Astrocyte of the hippocampus (primary cell): ENCODE results near the gene CSN3.
"Not testable (repeated sequence)": the region's sequence is repeated elsewhere in the genome, so short reads cannot be mapped to it uniquely, and the experiment has no call there.

ENCODE experiments used
- DNase-seq: peaks from one replicate; pipeline ENCODE4 v3.0.0; 2011; ENCODE audit warnings: low read depth, low spot score

Gene CSN3, protein sequence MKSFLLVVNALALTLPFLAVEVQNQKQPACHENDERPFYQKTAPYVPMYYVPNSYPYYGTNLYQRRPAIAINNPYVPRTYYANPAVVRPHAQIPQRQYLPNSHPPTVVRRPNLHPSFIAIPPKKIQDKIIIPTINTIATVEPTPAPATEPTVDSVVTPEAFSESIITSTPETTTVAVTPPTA

GRCh38 chr4:70242297-70242696, at the start of gene CSN3:
CSN3 (plus strand) TSS chr4:70242597; CDS start chr4:70244820, 2,223 bp downstream.
- not testable (repeated sequence) for DNase-seq

DNA sequence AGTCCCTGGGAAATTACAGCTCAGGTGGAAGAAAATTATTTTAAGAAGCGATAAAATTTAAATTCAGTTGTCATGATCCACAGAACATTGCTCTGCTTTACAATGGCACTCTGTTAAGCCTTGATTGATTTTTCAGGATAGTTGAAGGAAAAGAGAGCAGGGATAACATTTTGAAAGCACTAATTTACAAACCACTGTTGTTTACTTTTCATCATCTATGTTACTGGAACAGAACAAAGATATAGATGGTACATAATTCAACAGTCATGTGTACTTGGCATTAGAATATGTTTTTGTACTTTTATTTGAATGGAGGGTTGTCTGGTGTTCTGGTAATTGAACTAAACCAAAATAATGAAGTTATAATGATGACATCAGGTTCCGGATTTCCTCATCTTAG, 49.5 kb upstream of the CSN3 start:
- DNase-seq = no peak

- no peak for DNase-seq
Observed at GRCh38 chr4:70195425-70195824, 47.0 kb upstream of the CSN3 start, which contains the start of gene ODAM. ODAM (plus strand) TSS chr4:70195725; CDS start chr4:70196544, 819 bp downstream.

DNA sequence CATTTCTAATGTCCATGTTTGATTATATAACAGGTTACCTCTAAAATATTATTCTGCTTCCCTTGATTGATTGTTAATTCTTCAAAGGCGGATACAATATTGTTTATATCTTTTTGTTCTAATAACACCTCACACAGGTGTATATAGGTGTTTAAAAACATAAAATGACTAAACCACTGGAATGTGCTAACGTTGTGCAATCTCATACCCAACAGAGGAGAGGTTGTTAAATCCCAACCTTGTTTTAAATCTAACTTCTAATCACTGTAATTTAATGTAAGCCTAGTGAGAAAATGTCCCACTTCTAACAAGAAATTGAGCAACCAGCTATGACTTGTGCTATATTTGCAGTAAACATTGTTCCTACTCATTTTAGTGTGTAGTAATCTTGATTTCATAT, 45.5 kb upstream of the CSN3 start:
- no peak for DNase-seq

DNA sequence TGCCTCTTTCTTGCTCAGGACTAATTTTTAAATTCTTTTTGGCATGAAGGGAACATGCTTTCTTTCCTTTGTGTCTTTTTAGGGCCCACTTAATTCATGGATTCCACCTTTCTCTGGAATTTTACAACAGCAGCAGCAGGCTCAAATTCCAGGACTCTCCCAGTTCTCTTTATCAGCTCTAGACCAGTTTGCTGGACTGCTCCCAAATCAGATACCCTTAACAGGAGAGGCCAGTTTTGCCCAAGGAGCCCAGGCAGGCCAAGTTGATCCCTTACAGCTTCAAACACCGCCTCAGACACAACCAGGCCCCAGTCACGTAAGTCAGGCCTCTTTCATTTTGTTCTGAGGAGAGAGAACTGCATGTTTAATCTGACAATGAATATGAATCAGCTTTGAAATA, 44.6 kb upstream of the CSN3 start:
- peak; percentile 14 for DNase-seq

- no peak for DNase-seq
Observed at GRCh38 chr4:70203601-70204000, 38.8 kb upstream of the CSN3 start.

DNA sequence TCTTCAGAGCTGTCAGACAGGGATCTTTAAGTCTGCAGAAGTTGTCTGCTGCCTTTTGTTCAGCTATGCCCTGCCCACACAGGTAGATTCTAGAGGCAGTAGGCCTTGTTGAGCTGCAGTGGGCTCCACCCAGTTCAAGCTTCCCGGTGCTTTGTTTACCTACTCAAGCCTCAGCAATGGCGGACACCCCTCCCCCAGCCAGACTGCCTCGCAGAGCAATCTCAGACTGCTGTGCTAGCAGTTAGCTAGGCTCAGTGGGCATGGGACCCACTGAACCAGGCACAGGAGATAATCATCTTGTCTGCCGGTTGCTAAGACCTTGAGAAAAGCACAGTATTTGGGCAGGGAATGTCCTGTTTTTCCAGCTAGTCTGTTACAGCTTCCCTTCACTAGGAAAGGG, 29.6 kb upstream of the CSN3 start:
- DNase-seq = peak; percentile 0

DNA sequence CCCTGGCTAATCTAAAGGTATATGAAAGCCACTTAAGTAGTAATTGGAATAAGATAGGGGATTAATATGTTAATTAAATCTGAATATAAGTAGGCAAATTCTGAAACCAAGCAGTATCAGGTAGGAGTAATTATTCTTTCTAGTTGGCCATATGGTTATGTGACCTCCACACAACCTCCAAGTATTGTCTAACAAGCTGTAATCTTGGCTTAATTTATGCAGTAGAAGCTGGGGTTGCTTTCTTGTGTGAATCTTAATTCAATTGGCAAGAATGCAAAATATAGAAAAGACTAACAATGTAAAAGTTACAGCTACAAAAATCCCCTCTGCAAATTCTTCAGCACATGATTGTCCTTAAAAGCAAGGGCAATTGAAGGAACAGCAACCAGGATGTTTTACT, 26.3 kb upstream of the CSN3 start:
- not testable (repeated sequence) for DNase-seq

GRCh38 chr4:70216550-70216949, 25.8 kb upstream of the CSN3 start:
- not testable (repeated sequence) for DNase-seq

GRCh38 chr4:70221389-70221788, 21.0 kb upstream of the CSN3 start:
- not testable (repeated sequence) for DNase-seq

DNA sequence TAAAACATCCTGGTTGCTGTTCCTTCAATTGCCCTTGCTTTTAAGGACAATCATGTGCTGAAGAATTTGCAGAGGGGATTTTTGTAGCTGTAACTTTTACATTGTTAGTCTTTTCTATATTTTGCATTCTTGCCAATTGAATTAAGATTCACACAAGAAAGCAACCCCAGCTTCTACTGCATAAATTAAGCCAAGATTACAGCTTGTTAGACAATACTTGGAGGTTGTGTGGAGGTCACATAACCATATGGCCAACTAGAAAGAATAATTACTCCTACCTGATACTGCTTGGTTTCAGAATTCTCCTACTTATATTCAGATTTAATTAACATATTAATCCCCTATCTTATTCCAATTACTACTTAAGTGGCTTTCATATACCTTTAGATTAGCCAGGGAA, 20.6 kb upstream of the CSN3 start:
- not testable (repeated sequence) for DNase-seq

DNA sequence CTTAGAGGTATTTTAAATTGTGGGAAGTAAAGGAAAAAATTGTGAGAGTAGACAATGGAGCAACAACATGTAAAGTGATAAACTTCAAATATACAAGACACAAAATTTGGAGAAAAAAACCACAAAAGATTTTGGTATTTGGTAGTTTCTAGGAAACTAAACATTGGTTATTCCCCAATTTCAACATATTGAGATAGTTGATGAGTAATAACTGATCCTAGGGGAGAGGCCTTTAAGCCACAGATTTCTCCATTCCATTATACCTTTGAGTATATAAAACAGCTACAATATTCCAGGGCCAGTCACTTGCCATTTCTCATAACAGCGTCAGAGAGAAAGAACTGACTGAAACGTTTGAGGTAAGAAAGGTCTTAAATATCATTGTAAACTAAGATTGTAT, 16.6 kb upstream of the CSN3 start, which contains the start of gene FDCSP:
Gene FDCSP (plus strand): TSS at position 301 of the 400 bp plus-strand sequence. CDS start 5,071 bp downstream, outside the sequence.
- no peak for DNase-seq

DNA sequence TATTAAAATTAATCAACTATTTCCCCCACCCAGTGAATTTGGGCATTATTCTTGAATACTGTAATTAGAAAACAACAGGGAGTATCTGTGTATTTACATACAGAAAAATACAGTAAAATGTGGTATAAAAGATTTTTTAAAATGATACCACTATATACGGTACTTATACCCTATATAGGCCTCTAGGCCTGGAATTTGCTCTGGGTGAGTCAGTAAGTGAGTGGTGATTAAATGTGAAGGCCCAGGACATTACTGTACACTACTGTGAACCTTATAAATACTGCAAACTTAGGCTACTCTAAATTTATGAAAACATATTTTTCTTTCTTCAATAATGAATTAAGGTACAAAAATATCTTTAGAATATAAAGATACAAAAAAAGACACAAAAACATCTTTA, 6.3 kb upstream of the CSN3 start:
- no peak for DNase-seq

DNA sequence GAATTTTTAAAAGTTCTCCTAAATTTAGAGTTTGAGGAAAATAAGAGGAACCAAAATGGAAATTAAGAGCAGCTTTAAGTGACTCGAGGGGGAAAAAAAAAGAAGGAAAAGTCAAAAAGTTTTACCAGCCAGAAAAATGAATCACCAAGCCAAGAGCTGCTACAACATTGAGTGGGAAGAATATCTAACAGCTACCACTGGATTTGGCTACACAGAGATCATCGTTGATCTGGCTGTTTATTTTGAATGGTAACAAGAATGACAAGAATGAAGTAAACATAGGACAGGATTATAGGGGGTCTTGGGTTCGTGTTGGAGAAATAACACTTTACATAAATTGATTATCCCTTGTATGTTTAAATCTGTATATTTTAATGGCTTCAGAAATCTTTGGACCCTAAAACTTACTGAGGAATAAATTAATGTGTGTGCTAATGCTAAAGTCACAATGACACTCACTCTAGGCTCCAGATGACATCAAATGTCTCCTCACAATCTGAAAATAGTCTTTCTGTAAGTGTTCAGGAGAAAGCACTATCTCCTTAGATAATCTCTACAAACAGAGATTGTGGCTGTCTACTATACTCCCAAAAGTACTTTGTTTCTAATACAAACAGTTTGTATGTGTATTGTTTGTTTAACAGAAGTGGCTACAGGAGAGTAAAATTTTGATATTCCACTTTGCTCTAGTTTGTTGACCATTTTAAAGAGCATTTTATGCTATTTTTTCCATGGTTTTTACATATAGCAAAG, 3.1 kb upstream of the CSN3 start:
- DNase-seq = no peak

DNA sequence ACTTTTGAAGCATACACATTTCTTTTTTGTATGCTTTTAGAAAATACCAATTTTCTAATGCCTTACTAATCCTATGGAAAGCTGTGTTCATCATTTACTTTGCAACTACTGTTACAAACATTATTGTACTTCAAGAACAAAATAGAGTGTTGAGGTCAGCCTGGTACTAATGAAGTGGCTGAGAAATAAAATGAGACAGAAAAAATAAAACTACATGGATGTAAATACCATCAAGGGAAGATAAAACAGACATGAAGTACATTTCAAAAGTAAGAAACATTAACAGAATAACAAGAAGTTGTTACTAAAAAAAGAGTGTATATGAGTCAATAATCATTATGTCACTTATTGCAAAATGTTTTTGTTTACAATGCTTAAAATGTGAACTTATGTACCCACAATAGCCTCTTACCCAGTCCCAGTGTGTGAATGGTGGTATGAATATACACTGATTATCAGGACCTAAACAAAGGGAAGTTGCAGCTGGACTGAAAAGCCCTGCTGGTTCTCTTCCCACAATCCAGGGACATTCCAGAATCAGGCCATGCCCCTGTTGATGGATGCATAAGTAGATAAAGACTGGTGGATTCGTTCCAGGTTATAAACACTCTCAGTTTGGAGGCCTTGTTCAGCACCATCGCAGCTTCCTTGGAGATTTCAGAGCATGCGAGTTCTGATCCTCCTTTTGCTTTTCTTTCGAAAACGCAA, 2.4 kb upstream of the CSN3 start:
- DNase-seq = peak; percentile 34

DNA sequence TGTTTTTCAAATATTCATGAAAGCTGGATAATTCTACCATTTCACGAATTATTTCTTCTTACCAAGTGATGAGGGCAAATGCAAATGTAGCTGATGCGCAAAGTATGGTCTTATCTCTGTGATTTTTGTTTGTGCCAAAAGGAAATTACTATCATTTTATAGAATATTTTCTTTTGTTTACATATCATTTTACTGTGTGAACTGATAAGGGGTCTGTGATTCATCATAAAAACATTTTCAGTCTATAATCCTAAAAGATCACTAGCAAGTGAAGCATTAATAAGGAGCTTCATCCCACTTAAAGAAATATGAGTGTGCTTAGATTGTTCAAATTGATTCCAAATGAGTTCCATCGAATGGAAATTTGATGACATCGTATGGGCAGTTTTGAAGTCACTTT, 694 bp downstream of the CSN3 start:
- DNase-seq = no peak

DNA sequence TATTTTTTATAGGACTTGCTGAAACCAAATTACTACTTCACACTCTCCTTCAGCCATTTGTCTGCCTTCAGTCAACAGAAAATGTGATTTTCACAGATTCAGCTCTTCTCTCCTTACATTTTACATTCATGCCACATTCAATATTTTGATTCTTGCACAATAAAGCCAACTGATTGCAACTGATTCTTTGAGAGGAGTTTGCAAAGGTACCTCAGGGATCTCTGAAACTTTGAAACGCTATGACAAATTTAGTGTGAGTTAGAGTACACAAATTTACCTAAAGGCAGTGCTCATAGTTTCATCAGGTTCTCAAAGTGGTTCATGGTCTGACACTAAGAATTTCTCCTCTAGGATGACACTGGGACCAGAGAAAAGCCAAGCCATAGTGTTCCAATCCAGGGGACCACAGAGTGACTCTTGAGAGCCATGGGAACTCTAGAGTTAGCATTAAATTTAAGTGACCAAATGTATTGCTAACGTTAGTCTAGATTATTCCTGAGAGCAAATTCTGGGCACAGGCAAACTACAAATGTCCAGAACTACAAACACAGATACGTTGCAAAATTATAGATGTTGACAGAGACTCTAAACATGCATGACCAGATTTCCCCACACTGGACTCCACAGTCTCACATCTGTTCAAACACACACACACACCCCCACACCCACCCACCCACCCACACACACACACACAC, 9.0 kb downstream of the CSN3 start:
- DNase-seq = no peak

GRCh38 chr4:70251945-70252277, 9.5 kb downstream of the CSN3 start:
- no peak for DNase-seq

DNA sequence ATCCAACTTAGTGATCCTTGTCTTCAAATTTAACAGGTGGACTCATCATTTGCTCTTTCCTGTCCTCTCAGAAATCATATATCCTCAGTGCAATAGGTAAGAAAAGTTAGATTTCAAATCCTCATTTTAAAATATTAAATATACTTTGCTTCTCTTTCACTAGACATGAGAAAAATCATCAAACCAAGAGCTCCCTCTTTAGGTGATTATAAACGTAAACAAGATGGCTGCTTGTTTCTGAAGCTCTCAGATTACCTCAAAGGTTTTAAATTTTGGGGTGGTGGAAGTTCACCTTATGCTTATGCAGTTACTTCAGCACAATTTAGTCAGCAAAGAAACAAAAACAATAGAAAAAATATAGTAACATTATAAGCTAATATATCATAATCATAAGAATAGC, 27.3 kb downstream of the CSN3 start:
- DNase-seq = no peak

DNA sequence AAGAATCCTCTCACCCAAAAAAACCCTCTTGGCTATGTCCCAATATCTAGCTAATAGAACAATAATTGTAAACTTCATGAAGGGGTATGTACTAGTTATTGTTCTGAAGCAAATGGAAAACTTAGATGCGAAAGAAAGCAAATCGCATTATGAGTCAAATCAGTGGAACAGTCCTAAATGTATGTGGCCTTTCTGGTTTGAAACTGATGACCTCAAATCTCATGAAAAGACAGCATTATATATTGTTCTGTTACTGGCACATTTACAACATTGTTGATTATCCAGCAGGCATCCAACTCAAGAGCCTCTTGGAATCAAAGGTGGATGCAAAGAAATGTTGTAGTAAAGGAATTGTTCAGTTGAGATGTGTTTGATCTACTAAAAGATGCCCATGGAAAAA, 34.7 kb downstream of the CSN3 start:
- no peak for DNase-seq

GRCh38 chr4:70280567-70280966, 38.2 kb downstream of the CSN3 start:
- no peak for DNase-seq

DNA sequence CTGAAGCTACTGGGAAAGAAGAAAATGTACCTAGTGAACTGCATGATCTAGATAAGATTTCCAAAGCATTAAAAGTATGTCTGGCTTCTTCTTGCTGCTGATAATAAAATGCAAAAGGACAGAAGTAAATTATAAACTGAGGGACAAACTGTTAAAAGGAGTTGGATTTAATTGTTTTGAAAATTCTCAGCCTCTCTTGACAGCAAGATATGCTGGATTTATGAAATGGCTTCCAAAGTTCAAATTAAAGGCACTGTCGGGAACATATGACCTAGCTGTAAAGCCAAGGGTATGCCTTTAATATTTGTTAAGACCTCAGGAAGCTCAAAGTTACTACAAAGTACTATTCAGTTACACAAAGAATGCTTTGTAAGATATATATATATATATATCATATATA, 46.3 kb downstream of the CSN3 start:
- no peak for DNase-seq
